H1 (cell line): Measurements from ENCODE around the gene OR13C5. TPM values are rescaled to one million over a fixed set of nuclear protein-coding genes. Genes with fewer than 3 reads are reported as not detected.

Experiments
- EP300 ChIP-seq, 2 experiments: IDR thresholded peaks; 1 replicate in 1 of 2; 2 replicates in 1 of 2; pipeline ENCODE4 v1.6.1; 2011 to 2012; ENCODE audit warnings: low read depth in 2 of 2, low read length in 2 of 2, mild to moderate bottlenecking in 2 of 2, borderline replicate concordance in 1 of 2, inconsistent platforms in 1 of 2, moderate library complexity in 1 of 2
- HDAC6 ChIP-seq: IDR thresholded peaks from one replicate; pipeline ENCODE4 v1.7.1; 2012; ENCODE audit warnings: low read depth, mild to moderate bottlenecking, inconsistent platforms, low read length, moderate library complexity
- JUND ChIP-seq: IDR thresholded peaks from 2 replicates; pipeline ENCODE4 v1.6.1; 2011; ENCODE audit warnings: mild to moderate bottlenecking, improper control_type of control experiment, low read length
- MAFK ChIP-seq: IDR thresholded peaks from 2 replicates; pipeline ENCODE4 v1.6.1; 2012; ENCODE audit warnings: low read depth, mild to moderate bottlenecking, improper control_type of control experiment, low read length
- SAP30 ChIP-seq: fragments of 300-600 bp; sonication (generic); IDR thresholded peaks from 2 replicates; pipeline ENCODE4 v1.7.1; 2012; ENCODE audit warnings: low read length, moderate library complexity, mild to moderate bottlenecking, inconsistent platforms; ENCODE audit not compliant: insufficient read depth, insufficient replicate concordance
- SIN3A ChIP-seq, 2 experiments: IDR thresholded peaks in 1 of 2; conservative IDR thresholded peaks in 1 of 2; 2 replicates each; pipeline ENCODE4 v1.6.1; 2011 to 2012; ENCODE audit warnings: low read length in 2 of 2, improper control_type of control experiment in 1 of 2, low read depth in 1 of 2, mild to moderate bottlenecking in 1 of 2
- polyA plus RNA-seq, 7 experiments: library from polyadenylated mRNA; depleted of rRNA in 3 of 7; stranded (reverse) in 5 of 7; unstranded in 2 of 7; fragments of >200 nt in 5 of 7; fragments of 200-250 nt in 2 of 7; gene quantifications; 1 replicate in 5 of 7; 2 replicates in 1 of 7; 4 replicates in 1 of 7; pipeline versions ENCODE4 v1.2.1 to v1.2.3, GENCODE V29; 2011 to 2013; ENCODE audit warnings: missing spikeins in 2 of 7, mixed read lengths in 2 of 7
- total RNA-seq: library from RNA; stranded (reverse); fragmentation: NEBNext Ultra II Directional; extraction: Animal tissue kit (Norgen Biotek cat#: 25700); gene quantifications from 2 replicates; pipeline ENCODE4 v1.2.1, GENCODE V29; 2021
- TF ChIP-seq, protein P1 (sequence below): IDR thresholded peaks from 2 replicates; pipeline ENCODE4 v1.6.1; 2012; ENCODE audit warnings: inconsistent platforms

OR13C5 gene
- total and polyA plus RNA-seq, 2 of the 8 experiments (the other 6 are each of a cell fraction or from before 2014, with no cell fraction given) = not detected

DNA sequence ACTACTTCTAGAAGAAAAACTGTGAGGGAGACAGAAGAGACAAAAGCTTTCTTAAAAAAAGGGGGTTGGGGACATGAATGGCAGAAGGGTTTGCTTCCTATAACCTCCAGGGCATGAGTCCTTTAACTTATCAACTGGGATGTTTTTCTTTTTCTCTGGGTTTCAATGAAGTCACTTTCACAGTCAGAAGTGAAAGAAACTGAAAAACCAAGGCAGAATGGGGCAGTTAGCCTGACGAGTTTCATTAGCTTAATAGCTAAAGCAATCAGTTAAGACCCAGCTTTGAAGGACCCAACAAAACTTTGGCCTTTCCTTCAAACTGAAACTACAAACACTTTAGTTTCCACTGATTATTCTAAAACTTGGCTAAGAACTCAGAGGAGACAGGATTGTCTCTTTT is 34.9 kb downstream of the OR13C5 start (continued):
- no peak for TF ChIP-seq SAP30
- no peak for TF ChIP-seq HDAC6
- TF ChIP-seq JUND = no peak
- TF ChIP-seq EP300 (IDR thresholded peaks at IDR 0.05; ENCODE audit: borderline replicate concordance in 1 of 2, low read depth in 2 of 2, low read length in 2 of 2) = no peak
- TF ChIP-seq, protein P1, sequence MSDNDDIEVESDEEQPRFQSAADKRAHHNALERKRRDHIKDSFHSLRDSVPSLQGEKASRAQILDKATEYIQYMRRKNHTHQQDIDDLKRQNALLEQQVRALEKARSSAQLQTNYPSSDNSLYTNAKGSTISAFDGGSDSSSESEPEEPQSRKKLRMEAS = no peak
- TF ChIP-seq SIN3A (conservative IDR thresholded peaks at IDR 0.05 in 1 of 2, IDR thresholded peaks at IDR 0.05 in 1 of 2; ENCODE audit: low read depth in 1 of 2, low read length in 2 of 2) = no peak
- no peak for TF ChIP-seq MAFK
